ENCODE measurements around the gene FAM47A.

FAM47A gene

DNA sequence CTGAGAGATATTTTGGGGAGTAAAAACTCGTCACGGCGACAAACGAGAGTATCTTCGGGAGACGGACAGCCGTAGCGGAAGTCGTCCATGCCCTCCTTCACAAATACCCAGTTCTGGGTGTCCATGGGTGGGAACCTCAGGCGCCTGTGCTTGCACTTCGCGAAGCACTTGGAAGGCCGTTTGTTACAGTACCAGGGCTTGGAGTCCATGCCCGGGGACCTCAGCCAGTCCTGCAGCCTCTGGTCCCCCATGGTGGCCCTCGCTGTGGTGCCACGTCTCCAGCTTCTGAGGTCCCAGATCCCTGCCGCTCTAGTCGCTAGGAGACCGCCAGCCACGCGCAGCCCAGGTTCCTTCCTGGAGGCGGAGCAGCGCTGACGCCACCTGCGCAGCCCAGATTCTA lies at the start of gene FAM47A:
TSS of gene FAM47A (minus strand) at position 287 of the 400 bp plus-strand sequence. CDS start at position 251, 36 bp downstream.
- no peak for DNase-seq

- DNase-seq: no peak
Observed at GRCh38 chrX:34147345-34147744, 15.2 kb upstream of the FAM47A start.

DNA sequence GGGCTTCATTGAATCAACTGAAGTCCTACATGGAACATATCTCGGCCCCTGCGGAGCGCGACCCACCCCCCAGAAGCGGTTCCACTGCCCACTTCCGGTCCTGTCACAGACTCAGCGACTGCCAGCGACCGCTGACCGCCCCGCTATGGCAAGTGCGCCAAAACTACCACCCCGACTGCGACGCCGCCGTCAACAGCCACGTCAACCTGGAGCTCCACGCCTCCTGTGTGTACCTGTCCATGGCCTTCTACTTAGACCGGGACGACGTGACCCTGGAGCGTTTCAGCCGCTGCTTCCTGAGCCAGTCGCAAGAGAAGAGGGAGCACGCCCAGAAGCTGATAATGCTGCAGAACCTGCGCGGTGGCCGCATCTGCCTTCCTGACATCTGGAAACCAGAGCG lies 14.8 kb upstream of the FAM47A start:
- no peak for DNase-seq

DNA sequence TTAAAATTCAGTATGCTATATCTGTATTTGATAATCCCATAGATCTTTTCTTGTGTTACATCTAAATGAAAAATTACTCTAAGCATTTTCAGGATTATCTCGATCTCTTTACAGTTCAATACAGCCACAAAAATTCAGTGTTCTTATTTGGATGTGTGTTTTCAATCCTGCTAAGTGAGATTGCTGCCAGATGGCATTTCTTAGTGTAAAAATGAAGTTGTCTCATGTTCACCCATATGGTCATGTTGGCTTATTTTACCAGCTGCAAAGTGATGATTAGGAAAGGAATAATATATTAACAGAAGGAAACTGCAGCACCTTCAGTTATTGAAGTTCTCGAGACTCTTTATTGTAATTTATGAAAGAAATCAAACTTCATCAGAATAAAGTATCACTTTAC lies 12.1 kb upstream of the FAM47A start:
- no peak for DNase-seq

GRCh38 chrX:34140816-34141215 lies 8.7 kb upstream of the FAM47A start:
- no peak for DNase-seq

DNA sequence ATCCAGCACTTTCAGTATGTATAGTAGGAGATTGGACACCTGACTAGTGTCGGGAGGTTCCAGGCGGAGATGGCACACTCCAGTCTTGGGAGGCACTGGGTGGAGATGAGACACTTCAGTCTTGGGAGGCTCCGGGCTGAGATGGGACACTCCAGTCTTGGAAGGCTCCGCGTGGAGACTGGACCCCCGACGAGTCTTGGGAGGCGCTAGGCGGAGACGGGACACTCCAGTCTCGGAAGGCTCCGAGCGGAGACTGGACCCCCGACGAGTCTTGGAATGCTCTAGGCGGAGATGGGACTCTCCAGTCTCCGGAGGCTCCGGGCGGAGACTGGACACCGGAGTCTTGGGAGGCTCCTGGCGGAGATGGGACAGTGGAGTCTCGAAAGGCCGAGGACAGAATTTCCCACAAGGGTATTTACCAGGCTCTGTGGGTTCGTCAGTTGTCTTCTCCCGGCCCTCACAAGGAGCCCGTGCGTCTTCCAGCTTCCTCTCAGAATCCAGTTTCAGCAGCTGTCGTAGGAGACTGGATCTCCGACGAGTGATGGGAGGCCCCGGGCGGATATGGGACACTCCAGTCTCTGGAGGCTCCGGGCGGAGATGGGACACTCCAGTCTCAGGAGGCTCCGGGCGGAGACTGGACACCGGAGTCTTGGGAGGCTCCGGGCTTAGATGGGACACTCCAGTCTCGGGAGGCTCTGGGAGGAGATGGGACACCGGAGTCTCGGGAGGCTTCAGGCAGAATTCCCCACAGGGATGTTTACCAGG lies 952 bp downstream of the FAM47A start:
- DNase-seq: no peak

DNA sequence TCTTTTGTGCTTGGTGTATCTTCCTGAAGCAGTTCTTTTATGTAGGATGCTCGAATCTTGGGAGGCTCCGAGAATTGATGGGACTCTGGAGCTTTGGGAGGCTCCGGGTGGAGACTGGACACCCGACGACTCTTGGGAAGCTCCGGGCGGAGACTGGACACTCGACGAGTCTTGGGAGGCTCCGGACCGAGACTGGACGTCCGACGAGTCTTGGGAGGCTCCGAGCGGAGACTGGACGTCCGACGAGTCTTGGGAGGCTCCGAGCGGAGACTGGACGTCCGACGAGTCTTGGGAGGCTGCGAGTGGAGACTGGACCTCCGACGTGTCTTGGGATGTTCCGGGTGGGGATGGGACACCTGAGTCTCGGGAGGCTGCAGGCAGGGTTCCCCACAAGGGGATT lies 1.6 kb downstream of the FAM47A start:
- no peak for DNase-seq

- no peak for DNase-seq
Observed at GRCh38 chrX:34126011-34126410, 6.1 kb downstream of the FAM47A start.

- no peak for DNase-seq
Observed at GRCh38 chrX:34119122-34119521, 13.0 kb downstream of the FAM47A start.

DNA sequence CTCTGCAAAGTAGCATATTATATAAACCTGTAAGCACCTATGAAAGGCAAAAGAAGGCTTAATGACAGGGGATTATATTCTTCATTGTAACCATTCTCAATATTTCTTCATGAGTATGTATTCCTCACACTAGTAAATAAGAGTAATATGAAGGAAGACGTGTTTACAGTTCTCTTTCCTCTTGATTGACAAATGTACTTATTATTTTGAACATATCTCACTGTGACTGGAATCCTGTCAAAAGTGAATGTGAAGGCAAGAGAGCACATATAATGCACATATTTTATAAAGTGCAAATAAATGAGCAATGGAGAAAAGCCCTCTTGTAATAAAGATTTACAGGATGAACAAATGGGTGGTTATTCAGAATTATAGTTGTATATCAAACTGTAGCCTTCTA lies 19.7 kb downstream of the FAM47A start:
- DNase-seq: no peak
